Activated effector memory CD4-positive, alpha-beta T cell treated with anti-CD3 and anti-CD28 coated beads, Interleukin-2, amount 50 U/mL, for 16 hours (primary cell): ENCODE results near the gene ANKRD65.
"Not testable (repeated sequence)": the region's sequence is repeated elsewhere in the genome, so short reads cannot be mapped to it uniquely, and the experiment has no call there.

Source experiments
- DNase-seq: peaks from one replicate; pipeline ENCODE4 v3.0.0-alpha.2; 2020

ANKRD65 gene

GRCh38 chr1:1421147-1421906 lies at the start of gene ANKRD65:
Gene ANKRD65 (minus strand): TSS chr1:1421276. CDS start chr1:1421005, 271 bp downstream.
- no peak for DNase-seq

- DNase-seq: not testable (repeated sequence)
Measured at GRCh38 chr1:1468196-1468985, 47.3 kb upstream of the ANKRD65 start.

GRCh38 chr1:1463312-1463711 lies 42.2 kb upstream of the ANKRD65 start:
- no peak for DNase-seq

GRCh38 chr1:1462318-1462966 lies 41.4 kb upstream of the ANKRD65 start:
- peak; percentile 71 for DNase-seq

GRCh38 chr1:1461721-1462317 lies 40.7 kb upstream of the ANKRD65 start:
- DNase-seq: no peak

- DNase-seq: no peak
Measured at GRCh38 chr1:1460540-1461130, 39.6 kb upstream of the ANKRD65 start.

- DNase-seq: not testable (repeated sequence)
Measured at GRCh38 chr1:1459711-1460110, 38.6 kb upstream of the ANKRD65 start.

- DNase-seq: not testable (repeated sequence)
Measured at GRCh38 chr1:1459156-1459555, 38.1 kb upstream of the ANKRD65 start.

- DNase-seq: not testable (repeated sequence)
Measured at GRCh38 chr1:1456683-1457255, 35.7 kb upstream of the ANKRD65 start.

- DNase-seq: not testable (repeated sequence)
Measured at GRCh38 chr1:1455934-1456333, 34.9 kb upstream of the ANKRD65 start.

- no peak for DNase-seq
Measured at GRCh38 chr1:1455366-1455884, 34.3 kb upstream of the ANKRD65 start.

GRCh38 chr1:1454286-1455056 lies 33.4 kb upstream of the ANKRD65 start:
- DNase-seq: not testable (repeated sequence)

GRCh38 chr1:1452882-1453281 lies 31.8 kb upstream of the ANKRD65 start:
- no peak for DNase-seq

- DNase-seq: not testable (repeated sequence)
Measured at GRCh38 chr1:1452365-1452739, 31.3 kb upstream of the ANKRD65 start.

GRCh38 chr1:1451696-1452364 lies 30.8 kb upstream of the ANKRD65 start:
- no peak for DNase-seq

- DNase-seq: not testable (repeated sequence)
Measured at GRCh38 chr1:1450616-1451015, 29.5 kb upstream of the ANKRD65 start.

- no peak for DNase-seq
Measured at GRCh38 chr1:1449099-1449739, 28.1 kb upstream of the ANKRD65 start, which contains the start of gene ATAD3C. Gene ATAD3C (plus strand): TSS chr1:1449689. CDS start chr1:1450684, 995 bp downstream.

- not testable (repeated sequence) for DNase-seq
Measured at GRCh38 chr1:1446631-1447030, 25.6 kb upstream of the ANKRD65 start.

- no peak for DNase-seq
Measured at GRCh38 chr1:1442069-1442770, 21.1 kb upstream of the ANKRD65 start.
